Measurements from ENCODE around the gene TXNDC8. TPM values are rescaled to one million over a fixed set of nuclear protein-coding genes. Genes with fewer than 3 reads are reported as not detected.

The TXNDC8 gene
- total RNA-seq, 1 donor from 2014 or later = not detected

DNA sequence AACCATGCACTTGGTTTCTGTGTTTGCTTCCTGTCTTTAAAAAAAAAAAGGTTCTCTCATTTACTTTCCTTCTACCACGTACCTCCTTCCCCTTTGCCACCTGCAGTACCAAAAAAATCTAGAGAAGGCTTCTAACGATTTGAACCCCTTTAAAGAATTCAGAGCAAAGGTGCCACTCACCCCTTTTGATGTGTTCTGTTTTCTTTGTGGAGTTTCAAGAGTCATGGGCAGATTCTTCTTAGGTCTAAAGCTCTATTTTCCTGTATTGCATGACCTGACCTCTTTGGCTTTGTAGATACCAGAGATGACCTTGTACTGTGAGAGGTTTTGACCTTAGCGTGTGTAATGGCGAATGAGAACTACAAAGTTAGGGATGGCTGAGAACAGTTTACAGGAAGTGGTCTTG is 29.0 kb downstream of the TXNDC8 start:
- H3K9me3 Mint-ChIP-seq = peaks cover 4% of the 10 kb centered on the region
- H3F3A ChIP-seq (ENCODE audit: low read depth) = no peaks in the 10 kb centered on the region
- H3K27me3 ChIP-seq = no peaks in the 10 kb centered on the region
- no peaks in the 10 kb centered on the region for H3K79me2 ChIP-seq (ENCODE audit: low read depth)
- H3K4me3 Mint-ChIP-seq = no peak overlapping the region
- no peaks in the 10 kb centered on the region for H3K4me1 Mint-ChIP-seq
- DNase-seq (ENCODE audit: low spot score) = no peak
- H3K27ac ChIP-seq = no peak overlapping the region
- H3K27me3 Mint-ChIP-seq (ENCODE audit: insufficient read depth, low read depth) = peaks cover 2% of the 10 kb centered on the region
- no peaks in the 10 kb centered on the region for H3K36me3 ChIP-seq
- no peak for TF ChIP-seq EZH2phosphoT487 (IDR thresholded peaks at IDR 0.05)
- no peak for TF ChIP-seq CTCF (IDR thresholded peaks at IDR 0.05)
- no peak for TF ChIP-seq EZH2 (IDR thresholded peaks at IDR 0.05)
- H3K4me1 ChIP-seq = no peaks in the 10 kb centered on the region
- no peak overlapping the region for H3K4me3 ChIP-seq
- no peaks in the 10 kb centered on the region for H3K36me3 Mint-ChIP-seq
- no peak overlapping the region for H3K27ac Mint-ChIP-seq
- H3K9me3 ChIP-seq (ENCODE audit: low read depth) = peaks cover 7% of the 10 kb centered on the region
- H3K4me2 ChIP-seq = no peak overlapping the region
- no peaks in the 10 kb centered on the region for H4K20me1 ChIP-seq (ENCODE audit: low read depth)
- no peak overlapping the region for H3K9ac ChIP-seq
- no peak overlapping the region for H2AFZ ChIP-seq (replicated peaks)

GRCh38 chr9:110307191-110307590 is 30.5 kb downstream of the TXNDC8 start:
- H3K4me2 ChIP-seq = no peak overlapping the region
- H3K79me2 ChIP-seq (ENCODE audit: low read depth) = no peaks in the 10 kb centered on the region
- H3K27me3 ChIP-seq = no peaks in the 10 kb centered on the region
- H3K9ac ChIP-seq = no peak overlapping the region
- TF ChIP-seq EZH2 (IDR thresholded peaks at IDR 0.05) (no peak), EZH2phosphoT487 (IDR thresholded peaks at IDR 0.05) (no peak), CTCF (IDR thresholded peaks at IDR 0.05) (no peak)
- Mint-ChIP-seq H3K4me3 (no peak overlapping the region), H3K9me3 (no peaks in the 10 kb centered on the region), H3K27ac (no peak overlapping the region), H3K4me1 (no peaks in the 10 kb centered on the region), H3K36me3 (no peaks in the 10 kb centered on the region), H3K27me3 (ENCODE audit: insufficient read depth, low read depth) (peaks cover 2% of the 10 kb centered on the region)
- no peaks in the 10 kb centered on the region for H3F3A ChIP-seq (ENCODE audit: low read depth)
- H3K4me1 ChIP-seq = no peaks in the 10 kb centered on the region
- H2AFZ ChIP-seq (replicated peaks) = no peak overlapping the region
- peaks cover 7% of the 10 kb centered on the region for H3K9me3 ChIP-seq (ENCODE audit: low read depth)
- H3K27ac ChIP-seq = no peak overlapping the region
- no peaks in the 10 kb centered on the region for H3K36me3 ChIP-seq
- DNase-seq (ENCODE audit: low spot score) = no peak
- H4K20me1 ChIP-seq (ENCODE audit: low read depth) = no peaks in the 10 kb centered on the region
- no peak overlapping the region for H3K4me3 ChIP-seq

GRCh38 chr9:110303133-110303532 is 34.5 kb downstream of the TXNDC8 start:
- H2AFZ ChIP-seq (replicated peaks) = no peak overlapping the region
- no peak overlapping the region for H3K4me3 ChIP-seq
- no peaks in the 10 kb centered on the region for H3K36me3 ChIP-seq
- no peak overlapping the region for H3K9ac ChIP-seq
- no peaks in the 10 kb centered on the region for H3K79me2 ChIP-seq (ENCODE audit: low read depth)
- TF ChIP-seq CTCF (IDR thresholded peaks at IDR 0.05) (no peak), EZH2 (IDR thresholded peaks at IDR 0.05) (no peak), EZH2phosphoT487 (IDR thresholded peaks at IDR 0.05) (no peak)
- Mint-ChIP-seq H3K27me3 (ENCODE audit: insufficient read depth, low read depth) (peaks cover 4% of the 10 kb centered on the region), H3K36me3 (no peaks in the 10 kb centered on the region), H3K4me3 (no peak overlapping the region), H3K4me1 (no peaks in the 10 kb centered on the region), H3K27ac (no peak overlapping the region), H3K9me3 (no peaks in the 10 kb centered on the region)
- H3K27ac ChIP-seq = no peak overlapping the region
- H4K20me1 ChIP-seq (ENCODE audit: low read depth) = no peaks in the 10 kb centered on the region
- no peaks in the 10 kb centered on the region for H3F3A ChIP-seq (ENCODE audit: low read depth)
- H3K4me2 ChIP-seq = no peak overlapping the region
- no peaks in the 10 kb centered on the region for H3K9me3 ChIP-seq (ENCODE audit: low read depth)
- no peaks in the 10 kb centered on the region for H3K4me1 ChIP-seq
- no peaks in the 10 kb centered on the region for H3K27me3 ChIP-seq
- DNase-seq (ENCODE audit: low spot score) = no peak

Measured in neural progenitor cell (in vitro differentiated cells).